Activated CD4-positive, alpha-beta memory T cell treated with anti-CD3 and anti-CD28 coated beads, Interleukin-2, amount 10 ng/mL, durations not matched to agents 7 days and 5 days (primary cell): ENCODE data around the gene SEMA3E. TPM values are rescaled to one million over a fixed set of nuclear protein-coding genes. Genes with fewer than 3 reads are reported as not detected.
"Not testable (repeated sequence)": the region's sequence is repeated elsewhere in the genome, so short reads cannot be mapped to it uniquely, and the experiment has no call there.

Experiments
- CTCF ChIA-PET: fragments of 350-600 bp; sonication (Branson Sonifier 250); formaldehyde crosslinking; loops from one replicate; lab custom pipeline; 2021; ENCODE audit warnings: antibody characterized with exemption, inconsistent platforms; lab: Charles Lee
- POLR2A ChIA-PET: fragments of 350-600 bp; sonication (Branson Sonifier 250); formaldehyde crosslinking; loops from one replicate; lab custom pipeline; 2021; ENCODE audit warnings: antibody characterized with exemption; lab: Charles Lee
- DNase-seq: peaks from one replicate; pipeline ENCODE4 v3.0.0-alpha.2; 2020
- H3K27ac Mint-ChIP-seq: one replicate; pipeline ENCODE4 v1.8.0; 2021; ENCODE audit warnings: mild to moderate bottlenecking, mixed read lengths
- H3K27me3 Mint-ChIP-seq: one replicate; pipeline ENCODE4 v1.8.0; 2021; ENCODE audit warnings: mixed read lengths
- H3K36me3 Mint-ChIP-seq: one replicate; pipeline ENCODE4 v1.8.0; 2021; ENCODE audit warnings: low read depth, mixed read lengths
- H3K4me1 Mint-ChIP-seq: one replicate; pipeline ENCODE4 v1.8.0; 2021; ENCODE audit warnings: mixed read lengths
- H3K4me3 Mint-ChIP-seq: one replicate; pipeline ENCODE4 v1.8.0; 2021; ENCODE audit warnings: mild to moderate bottlenecking, mixed read lengths
- H3K9me3 Mint-ChIP-seq: one replicate; pipeline ENCODE4 v1.8.0; 2021; ENCODE audit warnings: mixed read lengths
- total RNA-seq, 2 experiments: library from RNA; stranded (reverse); gene quantifications; one replicate each; pipeline ENCODE4 v1.2.3, GENCODE V29; 2021

Gene SEMA3E
- total RNA-seq, 2 experiments from 2014 or later: not detected

- H3K4me1 Mint-ChIP-seq, CTCF ChIA-PET, H3K4me3 Mint-ChIP-seq, H3K27ac Mint-ChIP-seq, DNase-seq, H3K36me3 Mint-ChIP-seq, H3K9me3 Mint-ChIP-seq, POLR2A ChIA-PET, H3K27me3 Mint-ChIP-seq: not testable (repeated sequence)
Measured at GRCh38 chr7:83459930-83460653, 188.8 kb downstream of the SEMA3E start.

- CTCF ChIA-PET, H3K27ac Mint-ChIP-seq, H3K27me3 Mint-ChIP-seq, DNase-seq, H3K36me3 Mint-ChIP-seq, H3K4me3 Mint-ChIP-seq, H3K4me1 Mint-ChIP-seq, H3K9me3 Mint-ChIP-seq, POLR2A ChIA-PET: not testable (repeated sequence)
Measured at GRCh38 chr7:83459101-83459929, 189.6 kb downstream of the SEMA3E start.

- H3K4me1 Mint-ChIP-seq: no peaks in the 10 kb centered on the region
- H3K36me3 Mint-ChIP-seq: no peaks in the 10 kb centered on the region
- no peak overlapping the region for H3K4me3 Mint-ChIP-seq
- POLR2A ChIA-PET: no interaction called here
- DNase-seq: no peak
- CTCF ChIA-PET: no interaction called here
- H3K9me3 Mint-ChIP-seq: peaks cover 3% of the 10 kb centered on the region
- H3K27ac Mint-ChIP-seq: no peak overlapping the region
- H3K27me3 Mint-ChIP-seq: no peaks in the 10 kb centered on the region
Measured at GRCh38 chr7:83457022-83457892, 191.7 kb downstream of the SEMA3E start.

GRCh38 chr7:83456413-83456812 lies 192.5 kb downstream of the SEMA3E start:
- H3K4me1 Mint-ChIP-seq: no peaks in the 10 kb centered on the region
- H3K27ac Mint-ChIP-seq: no peak overlapping the region
- no peak overlapping the region for H3K4me3 Mint-ChIP-seq
- CTCF ChIA-PET: no interaction called here
- no peaks in the 10 kb centered on the region for H3K27me3 Mint-ChIP-seq
- DNase-seq: no peak
- H3K9me3 Mint-ChIP-seq: peaks cover 3% of the 10 kb centered on the region
- H3K36me3 Mint-ChIP-seq: no peaks in the 10 kb centered on the region
- POLR2A ChIA-PET: no interaction called here

- no peak overlapping the region for H3K4me3 Mint-ChIP-seq
- CTCF ChIA-PET: no interaction called here
- H3K36me3 Mint-ChIP-seq: no peaks in the 10 kb centered on the region
- H3K4me1 Mint-ChIP-seq: no peaks in the 10 kb centered on the region
- H3K27ac Mint-ChIP-seq: no peak overlapping the region
- POLR2A ChIA-PET: no interaction called here
- no peaks in the 10 kb centered on the region for H3K9me3 Mint-ChIP-seq
- no peak for DNase-seq
- H3K27me3 Mint-ChIP-seq: no peaks in the 10 kb centered on the region
Measured at GRCh38 chr7:83455612-83456011, 193.3 kb downstream of the SEMA3E start.

- Mint-ChIP-seq H3K36me3 (no peaks in the 10 kb centered on the region), H3K4me3 (no peak overlapping the region), H3K27ac (no peak overlapping the region), H3K27me3 (no peaks in the 10 kb centered on the region), H3K4me1 (no peaks in the 10 kb centered on the region), H3K9me3 (peaks cover 2% of the 10 kb centered on the region)
- ChIA-PET CTCF (no interaction called here), POLR2A (no interaction called here)
- DNase-seq: no peak
Measured at GRCh38 chr7:83452256-83452655, 196.7 kb downstream of the SEMA3E start.

GRCh38 chr7:83451501-83452045 lies 197.4 kb downstream of the SEMA3E start:
- Mint-ChIP-seq H3K27me3 (no peaks in the 10 kb centered on the region), H3K4me3 (no peak overlapping the region), H3K36me3 (no peaks in the 10 kb centered on the region), H3K27ac (no peak overlapping the region), H3K9me3 (peaks cover 2% of the 10 kb centered on the region), H3K4me1 (no peaks in the 10 kb centered on the region)
- DNase-seq: no peak
- POLR2A ChIA-PET: no interaction called here
- CTCF ChIA-PET: no interaction called here

- Mint-ChIP-seq H3K4me3 (no peak overlapping the region), H3K4me1 (no peaks in the 10 kb centered on the region), H3K27ac (no peak overlapping the region), H3K36me3 (no peaks in the 10 kb centered on the region), H3K27me3 (no peaks in the 10 kb centered on the region), H3K9me3 (peaks cover 6% of the 10 kb centered on the region)
- DNase-seq: no peak
- CTCF ChIA-PET: no interaction called here
- POLR2A ChIA-PET: no interaction called here
Measured at GRCh38 chr7:83449781-83450180, 199.2 kb downstream of the SEMA3E start.

GRCh38 chr7:83447681-83448080 lies 201.3 kb downstream of the SEMA3E start:
- Mint-ChIP-seq H3K4me3 (no peak overlapping the region), H3K4me1 (no peaks in the 10 kb centered on the region)
- CTCF ChIA-PET: no interaction called here

GRCh38 chr7:83446102-83446669 lies 202.8 kb downstream of the SEMA3E start:
- Mint-ChIP-seq H3K4me1 (no peaks in the 10 kb centered on the region), H3K27me3 (no peaks in the 10 kb centered on the region), H3K4me3 (no peak overlapping the region), H3K36me3 (no peaks in the 10 kb centered on the region), H3K27ac (no peak overlapping the region), H3K9me3 (peaks cover 13% of the 10 kb centered on the region)
- ChIA-PET POLR2A (no interaction called here), CTCF (no interaction called here)
- no peak for DNase-seq

More at GRCh38 chr7:83447681-83448080, 201.3 kb downstream of the SEMA3E start:
- peaks cover 10% of the 10 kb centered on the region for H3K9me3 Mint-ChIP-seq
- no peak for DNase-seq
- H3K27me3 Mint-ChIP-seq: no peaks in the 10 kb centered on the region
- POLR2A ChIA-PET: no interaction called here
- H3K36me3 Mint-ChIP-seq: no peaks in the 10 kb centered on the region
- no peak overlapping the region for H3K27ac Mint-ChIP-seq

- Mint-ChIP-seq H3K36me3 (no peaks in the 10 kb centered on the region), H3K27me3 (no peaks in the 10 kb centered on the region), H3K27ac (no peak overlapping the region), H3K4me1 (no peaks in the 10 kb centered on the region), H3K4me3 (no peak overlapping the region), H3K9me3 (peaks cover 11% of the 10 kb centered on the region)
- CTCF ChIA-PET: no interaction called here
- no peak for DNase-seq
- POLR2A ChIA-PET: no interaction called here
Measured at GRCh38 chr7:83442911-83443310, 206.0 kb downstream of the SEMA3E start.

- peaks cover 5% of the 10 kb centered on the region for H3K9me3 Mint-ChIP-seq
- CTCF ChIA-PET: no interaction called here
- DNase-seq: no peak
- H3K27me3 Mint-ChIP-seq: no peaks in the 10 kb centered on the region
- POLR2A ChIA-PET: no interaction called here
- H3K27ac Mint-ChIP-seq: no peak overlapping the region
- no peaks in the 10 kb centered on the region for H3K36me3 Mint-ChIP-seq
- no peaks in the 10 kb centered on the region for H3K4me1 Mint-ChIP-seq
- H3K4me3 Mint-ChIP-seq: no peak overlapping the region
Measured at GRCh38 chr7:83439026-83439425, 209.9 kb downstream of the SEMA3E start.
